ENCODE data around the gene KIF5C. TPM values are rescaled to one million over a fixed set of nuclear protein-coding genes. Genes with fewer than 3 reads are reported as not detected.

KIF5C gene
- total RNA-seq, 1 donor from 2014 or later, result 0.47 TPM

- intact Hi-C loops (cut with micrococcal nuclease), result loop anchor here (10.0 kb wide), 1 partner anchor 432 kb away; no protein-coding TSS in a partner anchor
Measured at GRCh38 chr2:148996805-148997204, 121.8 kb downstream of the KIF5C start.

DNA sequence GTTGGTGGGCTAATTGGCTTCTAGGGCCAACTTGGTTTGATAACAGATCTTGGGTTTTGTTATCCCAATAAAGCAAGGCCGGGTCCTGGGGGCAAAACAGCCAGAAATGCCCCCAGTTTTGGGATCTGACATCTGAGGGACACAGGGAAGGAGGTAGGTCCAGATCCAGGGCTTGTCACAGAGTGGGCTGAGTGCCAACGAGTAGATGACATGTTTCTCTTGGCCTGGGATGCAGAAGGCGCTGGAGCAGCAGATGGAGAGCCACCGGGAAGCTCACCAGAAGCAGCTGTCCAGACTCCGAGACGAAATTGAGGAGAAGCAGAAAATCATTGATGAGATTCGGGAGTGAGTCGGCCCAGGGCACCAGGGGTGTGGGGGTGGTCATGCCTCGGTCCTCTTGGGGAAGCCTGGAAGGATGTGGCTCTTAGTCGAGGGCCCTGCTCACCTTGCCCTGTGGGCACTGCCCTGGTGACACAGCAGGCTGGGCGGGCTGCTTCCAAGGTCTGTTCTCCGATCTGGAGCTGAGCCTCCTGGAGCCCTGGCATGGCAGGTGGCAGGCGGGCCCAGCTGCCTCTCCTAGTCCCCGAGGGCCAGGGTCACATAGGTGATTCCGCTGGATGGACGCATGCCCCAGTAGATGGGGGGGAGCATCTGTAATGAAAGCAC lies 123.3 kb downstream of the KIF5C start:
- no peak for DNase-seq
- H3K4me1 ChIP-seq, result peaks cover 8% of the 10 kb centered on the region
- H3K9me3 ChIP-seq (replicated peaks), result no peaks in the 10 kb centered on the region
- H3K4me3 ChIP-seq, result no peak overlapping the region
- intact Hi-C loops (cut with micrococcal nuclease), result loop anchor here (10.0 kb wide), 1 partner anchor 433 kb away; no protein-coding TSS in a partner anchor
- no peak for TF ChIP-seq CTCF (IDR thresholded peaks at IDR 0.05; ENCODE audit: borderline replicate concordance)
- H3K27me3 ChIP-seq (ENCODE audit: low read depth), result peaks cover 57% of the 10 kb centered on the region
- H3K27ac ChIP-seq (replicated peaks), result no peak overlapping the region
- H3K36me3 ChIP-seq, result no peaks in the 10 kb centered on the region

More at GRCh38 chr2:148996805-148997204, 121.8 kb downstream of the KIF5C start:
- no peak overlapping the region for H3K4me3 ChIP-seq
- H3K4me1 ChIP-seq, result peaks cover 8% of the 10 kb centered on the region
- no peak overlapping the region for H3K27ac ChIP-seq (replicated peaks)
- TF ChIP-seq CTCF (IDR thresholded peaks at IDR 0.05; ENCODE audit: borderline replicate concordance), result no peak
- no peak for DNase-seq
- no peaks in the 10 kb centered on the region for H3K9me3 ChIP-seq (replicated peaks)
- peaks cover 57% of the 10 kb centered on the region for H3K27me3 ChIP-seq (ENCODE audit: low read depth)
- no peaks in the 10 kb centered on the region for H3K36me3 ChIP-seq

DNA sequence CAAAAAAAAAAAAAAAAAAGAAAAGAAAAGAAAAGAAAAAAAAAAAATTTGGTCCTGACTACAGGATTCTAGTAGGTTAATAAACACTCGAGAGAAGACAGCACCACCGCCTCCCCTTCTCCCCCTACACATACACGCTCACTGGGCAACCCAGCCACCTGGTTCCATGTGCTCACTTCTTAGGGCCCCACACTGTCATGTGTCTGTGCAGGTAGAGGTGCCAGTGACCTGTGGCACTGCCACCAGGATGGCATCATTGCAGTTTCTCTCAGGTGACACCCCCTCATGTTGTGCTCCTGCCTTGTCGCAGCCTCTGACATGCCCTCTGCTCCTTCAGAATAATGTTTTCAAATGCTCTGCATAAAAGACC lies 123.8 kb downstream of the KIF5C start:
- H3K4me3 ChIP-seq, result no peak overlapping the region
- intact Hi-C loops (cut with micrococcal nuclease), result loop anchor here (10.0 kb wide), 1 partner anchor 434 kb away; no protein-coding TSS in a partner anchor
- peaks cover 54% of the 10 kb centered on the region for H3K27me3 ChIP-seq (ENCODE audit: low read depth)
- TF ChIP-seq CTCF (IDR thresholded peaks at IDR 0.05; ENCODE audit: borderline replicate concordance), result no peak
- no peaks in the 10 kb centered on the region for H3K36me3 ChIP-seq
- peaks cover 8% of the 10 kb centered on the region for H3K4me1 ChIP-seq
- H3K27ac ChIP-seq (replicated peaks), result no peak overlapping the region
- DNase-seq, result no peak
- H3K9me3 ChIP-seq (replicated peaks), result no peaks in the 10 kb centered on the region

- Histone ChIP-seq H3K4me3 (no peak overlapping the region), H3K9me3 (replicated peaks) (no peaks in the 10 kb centered on the region), H3K4me1 (peaks cover 8% of the 10 kb centered on the region), H3K27me3 (ENCODE audit: low read depth) (peaks cover 48% of the 10 kb centered on the region), H3K36me3 (no peaks in the 10 kb centered on the region), H3K27ac (replicated peaks) (no peak overlapping the region)
- no peak for DNase-seq
- TF ChIP-seq CTCF (IDR thresholded peaks at IDR 0.05; ENCODE audit: borderline replicate concordance), result no peak
- intact Hi-C loops (cut with micrococcal nuclease), result loop anchor here (10.0 kb wide), 1 partner anchor 435 kb away; no protein-coding TSS in a partner anchor
Measured at GRCh38 chr2:148999451-148999921, 124.5 kb downstream of the KIF5C start.

- Histone ChIP-seq H3K27me3 (ENCODE audit: low read depth) (peaks cover 48% of the 10 kb centered on the region), H3K4me1 (peaks cover 8% of the 10 kb centered on the region), H3K4me3 (no peak overlapping the region), H3K27ac (replicated peaks) (no peak overlapping the region), H3K9me3 (replicated peaks) (no peaks in the 10 kb centered on the region), H3K36me3 (no peaks in the 10 kb centered on the region)
- TF ChIP-seq CTCF (IDR thresholded peaks at IDR 0.05; ENCODE audit: borderline replicate concordance), result no peak
- intact Hi-C loops (cut with micrococcal nuclease), result no loop called here
- DNase-seq, result no peak
Measured at GRCh38 chr2:149000158-149000938, 125.3 kb downstream of the KIF5C start.

All from left ventricle myocardium inferior (tissue), 1 donor.